Neural cell (in vitro differentiated cells): ENCODE data around the gene MEIOC.

ENCODE experiments used
- EP300 ChIP-seq: fragments of 450-650 bp; conservative IDR thresholded peaks from 2 replicates; pipeline ENCODE4 v1.6.1; 2014; ENCODE audit warnings: antibody characterized with exemption, mild to moderate bottlenecking, moderate library complexity; ENCODE audit not compliant: poor library complexity, severe bottlenecking
- EZH2 ChIP-seq: fragments of 200-600, 300-800 bp; shearing (Covaris generic), sonication (generic); IDR thresholded peaks from 2 replicates; pipeline ENCODE4 v1.6.1; 2014; ENCODE audit warnings: antibody characterized with exemption, low read length, borderline replicate concordance, mild to moderate bottlenecking; ENCODE audit not compliant: insufficient read depth, poor library complexity, severe bottlenecking
- POLR2AphosphoS5 ChIP-seq: IDR thresholded peaks from 2 replicates; pipeline ENCODE4 v1.6.1; 2012
- SMC3 ChIP-seq: fragments of 450-650 bp; conservative IDR thresholded peaks from 2 replicates; pipeline ENCODE4 v1.6.1; 2014; ENCODE audit warnings: antibody characterized with exemption, mild to moderate bottlenecking, moderate library complexity; ENCODE audit not compliant: poor library complexity
- TF ChIP-seq, protein P1 (sequence below): fragments of 450-650 bp; IDR thresholded peaks from 2 replicates; pipeline ENCODE4 v1.5.1; 2014; ENCODE audit warnings: antibody characterized with exemption, mild to moderate bottlenecking, moderate library complexity; ENCODE audit not compliant: poor library complexity, severe bottlenecking
- TF ChIP-seq, protein P2 (sequence below): IDR thresholded peaks from 2 replicates; pipeline ENCODE4 v1.6.1; 2012; ENCODE audit warnings: borderline replicate concordance

DNA sequence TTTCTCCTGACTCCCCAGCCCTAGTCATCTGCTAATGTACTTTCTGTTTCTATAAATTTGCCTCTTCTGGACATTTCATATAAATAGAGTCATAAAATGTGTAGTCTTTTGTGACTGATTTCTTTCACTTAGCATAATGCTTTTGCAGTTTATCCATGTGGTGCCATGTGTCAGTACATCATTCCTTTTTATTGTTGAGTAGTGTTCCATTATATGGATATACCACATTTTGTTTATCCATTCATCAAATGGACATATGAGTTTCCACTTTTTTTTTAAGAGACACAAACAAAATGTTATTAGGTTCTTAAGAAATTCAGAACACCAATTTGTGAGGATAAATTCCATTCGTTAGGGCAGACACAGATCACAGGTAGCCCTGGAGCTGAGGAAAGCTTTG is 63.2 kb downstream of the MEIOC start:
- TF ChIP-seq, protein P1, sequence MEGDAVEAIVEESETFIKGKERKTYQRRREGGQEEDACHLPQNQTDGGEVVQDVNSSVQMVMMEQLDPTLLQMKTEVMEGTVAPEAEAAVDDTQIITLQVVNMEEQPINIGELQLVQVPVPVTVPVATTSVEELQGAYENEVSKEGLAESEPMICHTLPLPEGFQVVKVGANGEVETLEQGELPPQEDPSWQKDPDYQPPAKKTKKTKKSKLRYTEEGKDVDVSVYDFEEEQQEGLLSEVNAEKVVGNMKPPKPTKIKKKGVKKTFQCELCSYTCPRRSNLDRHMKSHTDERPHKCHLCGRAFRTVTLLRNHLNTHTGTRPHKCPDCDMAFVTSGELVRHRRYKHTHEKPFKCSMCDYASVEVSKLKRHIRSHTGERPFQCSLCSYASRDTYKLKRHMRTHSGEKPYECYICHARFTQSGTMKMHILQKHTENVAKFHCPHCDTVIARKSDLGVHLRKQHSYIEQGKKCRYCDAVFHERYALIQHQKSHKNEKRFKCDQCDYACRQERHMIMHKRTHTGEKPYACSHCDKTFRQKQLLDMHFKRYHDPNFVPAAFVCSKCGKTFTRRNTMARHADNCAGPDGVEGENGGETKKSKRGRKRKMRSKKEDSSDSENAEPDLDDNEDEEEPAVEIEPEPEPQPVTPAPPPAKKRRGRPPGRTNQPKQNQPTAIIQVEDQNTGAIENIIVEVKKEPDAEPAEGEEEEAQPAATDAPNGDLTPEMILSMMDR = no peak
- TF ChIP-seq EZH2 (no peak), POLR2AphosphoS5 (no peak), SMC3 (no peak), EP300 (no peak)
- TF ChIP-seq, protein P2, sequence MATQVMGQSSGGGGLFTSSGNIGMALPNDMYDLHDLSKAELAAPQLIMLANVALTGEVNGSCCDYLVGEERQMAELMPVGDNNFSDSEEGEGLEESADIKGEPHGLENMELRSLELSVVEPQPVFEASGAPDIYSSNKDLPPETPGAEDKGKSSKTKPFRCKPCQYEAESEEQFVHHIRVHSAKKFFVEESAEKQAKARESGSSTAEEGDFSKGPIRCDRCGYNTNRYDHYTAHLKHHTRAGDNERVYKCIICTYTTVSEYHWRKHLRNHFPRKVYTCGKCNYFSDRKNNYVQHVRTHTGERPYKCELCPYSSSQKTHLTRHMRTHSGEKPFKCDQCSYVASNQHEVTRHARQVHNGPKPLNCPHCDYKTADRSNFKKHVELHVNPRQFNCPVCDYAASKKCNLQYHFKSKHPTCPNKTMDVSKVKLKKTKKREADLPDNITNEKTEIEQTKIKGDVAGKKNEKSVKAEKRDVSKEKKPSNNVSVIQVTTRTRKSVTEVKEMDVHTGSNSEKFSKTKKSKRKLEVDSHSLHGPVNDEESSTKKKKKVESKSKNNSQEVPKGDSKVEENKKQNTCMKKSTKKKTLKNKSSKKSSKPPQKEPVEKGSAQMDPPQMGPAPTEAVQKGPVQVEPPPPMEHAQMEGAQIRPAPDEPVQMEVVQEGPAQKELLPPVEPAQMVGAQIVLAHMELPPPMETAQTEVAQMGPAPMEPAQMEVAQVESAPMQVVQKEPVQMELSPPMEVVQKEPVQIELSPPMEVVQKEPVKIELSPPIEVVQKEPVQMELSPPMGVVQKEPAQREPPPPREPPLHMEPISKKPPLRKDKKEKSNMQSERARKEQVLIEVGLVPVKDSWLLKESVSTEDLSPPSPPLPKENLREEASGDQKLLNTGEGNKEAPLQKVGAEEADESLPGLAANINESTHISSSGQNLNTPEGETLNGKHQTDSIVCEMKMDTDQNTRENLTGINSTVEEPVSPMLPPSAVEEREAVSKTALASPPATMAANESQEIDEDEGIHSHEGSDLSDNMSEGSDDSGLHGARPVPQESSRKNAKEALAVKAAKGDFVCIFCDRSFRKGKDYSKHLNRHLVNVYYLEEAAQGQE = no peak
